Erythroblast (primary cell): ENCODE data around the gene STRIP1.

Experiments
- GATA1 ChIP-seq: IDR thresholded peaks from 2 replicates; pipeline ENCODE4 v1.6.1; 2011; ENCODE audit warnings: low read depth, mild to moderate bottlenecking, control low read depth, low read length, moderate library complexity
- POLR2A ChIP-seq: IDR thresholded peaks from 2 replicates; pipeline ENCODE4 v1.6.1; 2011; ENCODE audit warnings: mild to moderate bottlenecking, low read length

- TF ChIP-seq POLR2A (no peak), GATA1 (no peak)
Observed at GRCh38 chr1:110065841-110066240, 31.4 kb downstream of the STRIP1 start.
